OCI-LY7 (cell line): Measurements from ENCODE around the gene ATP9B.

Source experiments
- CTCF ChIP-seq: fragments of 200-600 bp; sonication (generic); conservative IDR thresholded peaks from 2 replicates; pipeline ENCODE4 v1.5.1; 2014; ENCODE audit warnings: mild to moderate bottlenecking, antibody characterized with exemption, low read length, moderate library complexity, mixed read lengths
- EZH2phosphoT487 ChIP-seq: fragments of 200-600 bp; sonication (generic); IDR thresholded peaks from 2 replicates; pipeline ENCODE4 v1.6.1; 2018; ENCODE audit warnings: low read depth, borderline replicate concordance, mild to moderate bottlenecking, mixed run types, antibody characterized with exemption, low read length, moderate library complexity, mixed read lengths

DNA sequence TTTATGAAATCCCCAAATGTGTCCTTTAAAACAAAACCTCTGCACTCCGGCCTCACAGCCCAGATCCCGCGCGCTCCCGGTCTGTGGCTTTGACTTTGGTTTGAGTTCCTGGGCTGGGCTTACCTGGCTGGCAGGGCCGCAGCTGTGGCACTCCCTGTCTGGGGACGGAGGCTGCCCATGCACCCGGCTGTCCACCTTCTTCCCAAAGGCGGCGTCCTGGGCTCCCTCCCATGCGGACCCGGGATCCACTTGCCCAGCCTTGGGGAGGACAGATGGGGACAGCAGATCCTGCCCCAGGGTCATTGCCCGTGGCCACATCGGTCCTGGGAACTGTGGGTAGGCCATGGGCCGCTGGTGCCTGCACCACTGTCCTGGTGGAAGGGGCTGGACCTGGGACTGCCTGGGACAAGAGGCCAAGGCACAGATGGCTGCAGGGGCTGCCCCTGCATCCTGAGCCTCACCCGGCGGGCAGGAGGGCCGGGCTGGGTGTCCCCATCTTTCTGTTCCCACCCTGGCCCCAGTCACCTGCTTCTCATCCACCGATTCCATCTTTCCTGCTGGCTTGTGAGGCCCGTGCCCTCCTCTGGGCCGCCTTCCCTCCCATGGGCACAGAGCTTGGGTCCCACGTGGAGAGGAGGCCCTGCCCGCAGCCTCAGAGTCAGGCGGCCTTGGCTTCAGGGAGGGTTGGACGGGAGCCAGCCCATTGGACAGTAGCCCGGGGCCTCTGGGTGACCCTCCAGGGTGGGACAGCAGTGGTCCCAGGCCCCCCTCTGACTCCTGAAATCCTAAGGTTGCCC is 354.2 kb downstream of the ATP9B start:
- no peak for TF ChIP-seq CTCF
- TF ChIP-seq EZH2phosphoT487: no peak
